Measurements from ENCODE around the gene SUZ12.
"Not testable (repeated sequence)": the region's sequence is repeated elsewhere in the genome, so short reads cannot be mapped to it uniquely, and the experiment has no call there.

Gene SUZ12

GRCh38 chr17:32042266-32042665 lies 105.5 kb downstream of the SUZ12 start:
- not testable (repeated sequence) for DNase-seq

GRCh38 chr17:32045611-32046010 lies 108.8 kb downstream of the SUZ12 start:
- DNase-seq: not testable (repeated sequence)

GRCh38 chr17:32047663-32048062 lies 110.9 kb downstream of the SUZ12 start:
- DNase-seq: not testable (repeated sequence)
